ENCODE data around the gene ASH1L.
"Not testable (repeated sequence)": the region's sequence is repeated elsewhere in the genome, so short reads cannot be mapped to it uniquely, and the experiment has no call there.

ASH1L gene

DNA sequence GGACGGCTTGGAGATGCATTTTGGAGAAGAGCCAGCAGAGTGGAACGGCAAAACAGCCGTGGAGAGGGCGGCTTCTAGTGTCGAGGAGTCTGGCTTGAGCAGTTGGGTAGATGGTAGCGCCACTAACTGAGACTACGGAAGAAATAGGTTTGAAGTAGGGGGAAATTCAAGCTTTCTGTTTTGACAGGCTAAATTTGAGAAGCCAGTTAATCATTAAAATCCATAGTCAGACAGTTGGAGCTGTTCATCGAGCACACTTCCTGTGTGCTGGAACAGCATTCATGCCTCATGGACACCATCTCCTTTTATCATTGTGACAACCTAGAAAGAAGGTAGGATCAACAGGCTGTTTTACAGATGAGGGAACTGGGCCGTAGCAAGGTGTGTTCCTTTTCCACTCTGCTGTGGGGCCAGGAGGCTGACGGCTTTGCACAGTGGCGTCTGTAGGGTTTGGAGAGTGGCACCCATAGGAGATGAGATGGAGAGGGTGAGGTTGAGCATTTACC is 258.0 kb downstream of the ASH1L start:
- DNase-seq (ENCODE audit: low read depth), result no peak

DNA sequence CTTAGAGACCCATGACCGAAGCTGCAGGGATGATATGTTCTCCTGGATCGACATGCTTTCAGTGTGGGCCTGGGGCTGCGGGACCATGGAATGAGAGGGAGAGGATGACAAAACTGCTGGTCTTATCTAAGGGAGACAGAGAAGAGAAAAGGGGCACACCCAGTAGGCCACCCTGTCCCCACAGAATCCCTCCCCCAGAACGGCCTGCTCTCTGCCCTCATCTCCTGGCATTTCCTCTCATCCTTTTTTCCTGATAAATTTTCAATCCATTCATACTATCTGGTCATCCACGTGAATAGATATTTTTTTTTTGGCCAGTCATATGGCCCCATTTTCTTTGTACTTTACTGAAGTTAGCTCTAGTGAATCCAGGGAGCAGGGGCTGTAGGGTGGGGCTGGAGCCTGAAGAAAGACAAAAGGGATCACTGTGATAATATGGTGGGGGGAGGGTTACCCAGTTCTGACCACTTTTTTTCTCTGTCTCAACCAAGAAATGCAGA is 261.2 kb downstream of the ASH1L start, which contains the start of gene PKLR:
Gene PKLR, minus strand, starts transcription at position 97 of the 500 bp plus-strand sequence. Its CDS starts 43 bp downstream, at position 54.
- no peak for DNase-seq (ENCODE audit: low read depth)

DNA sequence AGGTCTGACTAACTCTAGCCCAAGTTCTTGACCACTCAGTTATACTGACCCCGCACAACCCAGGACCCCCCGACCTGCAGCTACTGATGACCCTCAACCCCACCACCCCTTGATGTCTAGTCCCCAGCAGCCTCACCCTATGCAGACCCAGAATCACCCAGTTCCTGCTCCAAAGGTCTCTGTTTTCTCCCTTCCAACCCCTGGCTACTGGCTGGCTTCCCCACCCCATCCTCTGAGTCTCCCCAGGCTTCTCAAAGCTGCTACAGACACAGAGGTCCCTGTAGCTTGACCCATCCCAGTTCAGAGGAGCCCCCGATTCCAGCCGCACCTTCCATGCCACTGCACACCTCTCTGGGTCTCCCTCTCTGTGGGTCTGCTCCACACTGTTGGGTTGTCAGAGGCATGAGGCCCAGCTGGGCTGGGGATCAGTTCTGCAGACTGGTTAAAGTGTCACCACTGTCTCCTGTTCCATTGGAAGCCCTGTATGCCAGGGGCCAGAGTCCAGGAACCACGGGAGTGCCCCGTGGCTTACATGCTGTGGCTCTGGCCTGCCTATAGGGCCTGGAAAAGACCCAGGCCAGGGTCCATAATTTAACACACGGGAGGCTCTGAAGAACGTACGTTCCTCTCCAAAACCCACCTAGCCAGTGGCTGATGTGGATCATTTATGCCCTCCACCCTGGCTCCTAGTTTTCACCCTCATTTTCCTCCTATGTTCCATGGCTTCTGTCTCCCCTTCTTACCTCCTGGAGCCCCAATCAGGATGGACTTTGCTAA is 261.9 kb downstream of the ASH1L start:
- DNase-seq (ENCODE audit: low read depth), result no peak

DNA sequence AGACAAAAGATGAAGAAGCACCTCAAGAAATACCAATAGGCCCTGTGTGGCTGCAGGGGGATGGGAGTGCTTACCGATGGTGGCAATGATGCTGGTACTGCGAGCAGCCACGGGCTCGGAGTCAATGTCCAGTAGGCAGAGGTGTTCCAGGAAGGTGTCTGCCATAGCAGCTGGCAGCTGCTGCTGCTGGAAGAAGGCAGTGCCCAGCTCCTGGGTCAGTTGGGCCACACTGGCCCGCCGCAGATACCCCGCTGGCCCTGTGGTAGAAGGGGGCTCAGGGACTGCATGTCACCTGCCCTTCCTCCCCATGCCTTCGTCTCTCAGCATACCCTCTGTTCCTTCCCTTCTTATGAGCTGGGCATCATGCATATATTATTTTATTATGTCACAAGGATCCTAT is 262.6 kb downstream of the ASH1L start:
- no peak for DNase-seq (ENCODE audit: low read depth)

DNA sequence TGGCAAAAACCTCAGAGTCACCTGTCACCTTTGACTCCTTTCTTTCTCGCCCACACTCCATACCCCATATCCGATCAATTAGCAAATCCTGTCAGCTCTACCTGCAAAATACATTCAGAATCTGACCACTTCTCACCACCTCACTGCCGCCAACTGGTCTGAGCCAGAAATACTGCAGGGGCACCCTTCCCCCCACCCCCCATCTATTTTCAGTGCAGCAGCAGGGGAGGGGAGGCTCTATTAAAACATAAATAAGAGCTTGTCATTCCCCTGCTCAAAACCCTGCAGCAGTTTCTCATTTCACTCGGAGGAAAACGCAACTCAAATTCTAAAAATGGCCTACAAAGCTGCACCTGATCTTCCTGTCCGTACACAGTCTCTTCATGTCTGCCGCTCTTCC is 265.2 kb downstream of the ASH1L start:
- DNase-seq (ENCODE audit: low read depth), result no peak

DNA sequence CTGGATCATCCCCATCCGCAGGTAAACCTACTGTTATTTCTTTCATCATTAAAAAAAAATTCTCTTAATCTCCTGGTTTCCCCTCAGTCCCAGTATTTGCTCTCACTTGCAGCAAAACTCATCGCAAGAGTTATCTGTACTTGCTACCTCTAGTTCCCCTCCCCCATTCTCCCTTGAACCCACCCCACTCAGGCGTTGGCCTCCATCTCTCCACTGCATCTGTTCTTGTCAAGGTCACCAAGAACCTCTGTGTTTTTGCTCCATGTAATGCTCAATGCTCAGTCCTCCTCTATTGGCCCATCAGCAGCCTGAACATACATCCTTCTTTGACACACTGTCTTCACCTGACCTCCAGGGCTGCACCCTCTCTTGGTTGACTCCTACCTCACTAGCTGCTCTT is 265.9 kb downstream of the ASH1L start:
- no peak for DNase-seq (ENCODE audit: low read depth)

DNA sequence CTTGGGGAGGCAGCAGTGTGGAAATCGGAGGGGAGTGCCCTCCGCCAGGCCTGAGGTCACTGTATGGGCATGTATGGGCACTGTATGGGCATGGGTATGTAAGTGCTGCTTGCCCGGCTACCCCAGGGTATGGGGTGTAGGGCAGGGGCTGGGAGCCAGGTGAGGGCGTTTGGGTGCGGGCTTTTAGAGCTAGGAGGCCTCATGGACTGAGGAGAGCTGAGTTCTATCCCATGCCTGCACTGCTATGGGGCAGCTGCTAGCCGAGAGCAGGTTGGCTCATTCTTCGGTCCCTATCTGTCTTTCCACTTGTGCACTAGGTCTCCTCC is 266.7 kb downstream of the ASH1L start:
- no peak for DNase-seq (ENCODE audit: low read depth)

DNA sequence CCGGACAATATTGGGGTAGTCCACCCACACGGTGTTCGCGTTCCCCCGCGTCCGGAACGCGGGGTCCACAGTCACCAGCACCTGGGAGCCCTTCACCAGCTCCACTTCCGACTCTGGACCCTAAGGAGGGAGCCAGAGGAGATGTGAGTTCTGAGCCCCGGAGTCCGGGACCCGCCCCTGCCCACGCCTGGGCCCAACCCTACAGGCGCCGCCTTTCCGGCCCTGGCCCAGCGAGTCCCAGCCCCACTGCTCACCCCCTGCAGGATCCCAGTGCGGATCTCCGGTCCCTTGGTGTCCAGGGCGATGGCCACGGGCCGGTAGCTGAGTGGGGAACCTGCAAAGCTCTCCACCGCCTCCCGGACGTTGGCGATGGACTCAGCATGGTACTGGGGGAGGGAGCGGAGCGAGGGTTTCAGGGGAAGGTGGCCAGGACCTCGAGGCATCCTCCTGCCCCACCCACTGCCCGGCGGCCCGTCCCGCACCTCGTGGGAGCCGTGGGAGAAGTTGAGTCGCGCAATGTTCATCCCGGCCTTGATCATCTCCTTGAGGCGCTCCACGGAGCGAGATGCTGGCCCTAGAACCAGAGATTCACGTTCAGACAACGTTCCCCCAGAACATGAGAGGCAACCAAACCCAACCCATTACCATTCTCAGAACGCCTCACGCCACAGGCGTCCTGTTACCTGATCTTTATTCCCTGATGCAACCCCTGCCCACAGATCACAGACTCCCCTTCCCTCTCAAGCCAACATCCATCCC is 267.2 kb downstream of the ASH1L start:
- no peak for DNase-seq (ENCODE audit: low read depth)

DNA sequence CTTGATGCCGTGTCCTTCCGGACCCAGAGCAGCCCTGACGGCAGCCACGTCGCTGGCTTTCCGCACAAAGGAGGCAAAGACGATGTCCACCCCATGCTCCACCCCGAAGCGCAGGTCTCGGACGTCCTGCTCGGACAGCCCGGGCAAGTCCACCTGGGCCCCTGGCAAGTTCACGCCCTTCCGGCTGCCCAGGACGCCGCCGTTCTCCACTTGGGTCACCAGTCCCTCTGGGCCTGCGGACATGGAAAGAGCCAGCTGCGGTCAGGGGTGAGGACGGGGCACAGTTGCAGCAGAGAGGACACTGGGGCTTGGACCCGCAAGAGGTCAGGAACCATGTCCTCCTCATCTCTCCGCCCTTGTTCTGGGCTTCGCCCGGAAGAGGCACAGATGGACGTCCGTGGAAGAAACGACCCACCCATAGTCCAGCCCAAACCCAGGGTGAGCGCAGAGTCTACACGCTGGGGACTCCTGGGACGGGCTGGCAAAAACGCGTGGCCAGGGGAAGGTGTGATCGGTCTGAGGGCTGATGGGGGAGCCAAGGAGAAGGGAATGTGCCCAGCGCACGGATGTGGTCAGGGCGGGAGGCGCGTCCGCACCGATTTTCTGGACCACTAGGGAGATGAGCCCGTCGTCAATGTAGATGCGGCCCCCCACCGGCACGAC is 268.0 kb downstream of the ASH1L start:
- no peak for DNase-seq (ENCODE audit: low read depth)

DNA sequence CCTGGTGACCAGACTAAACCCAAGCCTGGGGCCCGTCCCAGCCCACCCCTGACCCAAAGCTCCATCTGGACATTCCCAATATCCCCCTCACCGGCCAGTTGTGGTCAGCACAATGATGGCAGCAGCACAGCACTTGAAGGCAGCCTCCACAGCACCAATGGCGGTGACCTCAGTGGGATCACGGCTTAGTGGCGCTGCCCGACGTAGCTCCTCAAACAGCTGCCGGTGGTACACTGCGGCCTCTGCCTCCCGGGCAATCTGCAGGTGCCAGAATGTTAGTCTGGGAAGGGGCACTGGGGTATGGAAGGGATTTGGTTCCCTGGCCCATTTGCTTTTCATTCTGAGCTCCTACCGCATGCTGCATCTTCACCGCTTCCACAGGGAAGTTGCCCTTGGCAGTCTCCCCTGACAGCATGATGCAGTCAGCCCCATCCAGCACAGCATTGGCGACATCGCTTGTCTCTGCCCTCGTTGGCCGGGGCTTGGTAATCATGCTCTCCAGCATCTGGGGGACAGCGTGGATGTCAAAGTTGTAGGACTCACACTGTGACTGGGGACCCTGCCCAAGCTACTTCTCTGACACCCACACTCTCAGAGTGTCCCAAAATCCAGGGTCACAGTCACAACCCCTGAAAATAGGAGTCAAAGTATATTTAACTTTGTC is 269.4 kb downstream of the ASH1L start:
- no peak for DNase-seq (ENCODE audit: low read depth)

DNA sequence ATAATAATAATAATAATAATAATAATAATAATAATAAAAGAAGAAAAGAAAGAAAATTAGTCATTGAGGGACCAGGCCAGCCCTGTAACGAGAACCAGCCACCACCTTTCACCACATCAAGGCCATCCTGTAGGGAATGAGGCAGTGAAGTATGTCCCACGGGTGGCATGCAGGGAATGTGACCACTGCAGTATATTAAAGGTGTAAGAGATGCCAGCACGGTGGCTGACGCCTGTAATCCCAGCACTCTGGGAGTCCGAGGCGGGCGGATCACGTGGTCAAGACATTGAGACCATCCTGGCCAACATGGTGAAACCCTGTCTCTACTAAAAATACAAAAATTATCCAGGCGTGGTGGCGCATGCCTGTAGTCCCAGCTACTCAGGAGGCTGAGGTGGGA is 271.6 kb downstream of the ASH1L start:
- DNase-seq (ENCODE audit: low read depth), result not testable (repeated sequence)

DNA sequence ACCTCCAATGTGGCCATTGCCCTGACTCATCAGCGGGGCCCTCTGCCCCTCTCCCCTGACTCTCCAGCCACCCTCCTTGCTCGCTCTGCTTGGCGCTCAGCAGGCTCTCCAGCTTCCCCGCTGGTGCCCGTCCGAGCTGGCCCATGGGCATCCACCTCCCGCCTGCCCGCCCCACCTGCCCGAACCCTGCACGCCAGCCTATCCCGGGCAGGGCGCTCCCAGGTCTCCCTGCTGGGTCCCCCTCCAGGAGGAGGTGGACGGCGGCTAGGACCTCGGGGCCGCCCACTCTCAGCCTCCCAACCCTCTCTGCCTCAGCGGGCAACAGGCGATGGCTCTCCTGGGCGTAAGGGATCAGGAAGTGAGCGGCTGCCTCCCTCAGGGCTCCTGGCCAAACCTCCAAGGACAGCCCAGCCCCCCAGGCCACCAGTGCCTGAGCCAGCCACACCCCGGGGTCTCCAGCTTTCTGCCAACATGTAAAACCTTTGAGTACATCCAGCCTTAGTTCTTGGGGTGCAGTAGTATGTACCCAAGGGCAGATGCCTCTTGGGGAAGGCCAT is 274.5 kb downstream of the ASH1L start:
- no peak for DNase-seq (ENCODE audit: low read depth)

DNA sequence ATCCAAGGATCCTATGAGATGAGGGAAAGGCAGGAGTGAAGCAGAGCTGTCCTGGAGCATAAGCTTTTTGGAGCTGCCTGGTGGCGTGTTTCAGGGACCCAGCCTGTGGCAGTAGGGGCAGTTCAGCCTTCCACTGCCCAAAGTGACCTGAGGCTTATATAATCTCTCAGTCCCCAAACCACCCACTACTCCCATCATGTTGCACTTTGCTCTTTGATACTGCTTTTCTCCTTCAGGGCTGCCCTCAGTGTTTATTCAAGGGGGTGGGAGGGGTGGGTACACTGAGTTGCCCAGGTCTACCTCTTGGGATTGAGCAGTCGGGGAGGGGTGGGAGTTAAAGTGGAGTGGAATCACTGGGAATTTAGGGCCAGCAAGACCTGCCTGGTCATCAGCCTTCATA is 276.1 kb downstream of the ASH1L start:
- DNase-seq (ENCODE audit: low read depth), result no peak

DNA sequence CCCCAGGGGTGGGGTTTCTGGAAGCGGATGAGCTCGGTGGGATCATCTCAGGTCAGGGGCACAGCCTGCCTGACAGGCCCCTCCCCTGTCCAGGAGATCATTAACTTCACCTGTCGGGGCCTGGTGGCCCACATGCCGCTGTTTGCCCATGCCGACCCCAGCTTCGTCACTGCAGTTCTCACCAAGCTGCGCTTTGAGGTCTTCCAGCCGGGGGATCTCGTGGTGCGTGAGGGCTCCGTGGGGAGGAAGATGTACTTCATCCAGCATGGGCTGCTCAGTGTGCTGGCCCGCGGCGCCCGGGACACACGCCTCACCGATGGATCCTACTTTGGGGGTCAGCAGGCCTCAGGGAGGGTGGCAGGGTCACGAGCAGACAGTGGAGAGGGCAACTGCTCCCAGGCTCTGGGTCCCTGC is 277.0 kb downstream of the ASH1L start:
- no peak for DNase-seq (ENCODE audit: low read depth)
